GM23338 (cell line): Measurements from ENCODE around the gene MRPS14.

ENCODE experiments used
- CTCF ChIP-seq, 2 experiments: fragments of 200-600 bp in 1 of 2; sonication (generic) in 1 of 2; conservative IDR thresholded peaks; 2 replicates each; pipeline versions ENCODE4 v1.5.1 to v1.6.1; 2016 to 2017; ENCODE audit warnings: antibody characterized with exemption in 2 of 2, low read depth in 2 of 2, mild to moderate bottlenecking in 2 of 2, moderate library complexity in 1 of 2
- REST ChIP-seq: IDR thresholded peaks from one replicate; pipeline ENCODE4 v1.6.1; 2018; ENCODE audit warnings: antibody characterized with exemption; ENCODE audit not compliant: unreplicated experiment

GRCh38 chr1:175062858-175063257 is 39.6 kb upstream of the MRPS14 start:
- TF ChIP-seq REST (no peak), CTCF (conservative IDR thresholded peaks at IDR 0.05; ENCODE audit: low read depth in 2 of 2) (no peak)
